Natural killer cell (primary cell): ENCODE data around the gene CEACAM3. TPM values are rescaled to one million over a fixed set of nuclear protein-coding genes. Genes with fewer than 3 reads are reported as not detected.

ENCODE experiments used
- ATAC-seq, 3 donors: fragments of 150-1000 bp in 2 of 3; fragments of 200-7000 bp in 1 of 3; cut with Tn5 transposase; 1 replicate in 1 of 3; 2 replicates in 2 of 3; pipeline ENCODE4 v1.10.0; 2021; ENCODE audit warnings: mild to moderate bottlenecking in 2 of 3, moderate library complexity in 2 of 3
- DNase-seq, 2 donors: peaks; one replicate each; pipeline versions ENCODE4 v3.0.0 to v3.0.0-alpha.2; 2013 to 2021; ENCODE audit warnings: mixed read lengths in 1 of 2
- H3K27ac ChIP-seq: one replicate; pipeline ENCODE4 v1.5.1; 2013; ENCODE audit warnings: mild to moderate bottlenecking, low read length
- H3K27me3 ChIP-seq: one replicate; pipeline ENCODE4 v1.6.1; 2013; ENCODE audit warnings: low read length; ENCODE audit not compliant: control insufficient read depth, insufficient read depth
- H3K36me3 ChIP-seq: one replicate; pipeline ENCODE4 v1.6.1; 2013; ENCODE audit warnings: low read length; ENCODE audit not compliant: control insufficient read depth, insufficient read depth
- H3K4me1 ChIP-seq: one replicate; pipeline ENCODE4 v1.6.1; 2013; ENCODE audit warnings: low read length; ENCODE audit not compliant: control insufficient read depth, insufficient read depth
- H3K4me3 ChIP-seq: one replicate; pipeline ENCODE4 v1.5.1; 2013; ENCODE audit warnings: low read length
- H3K9me3 ChIP-seq: one replicate; pipeline ENCODE4 v1.6.1; 2013; ENCODE audit warnings: low read length; ENCODE audit not compliant: control insufficient read depth, insufficient read depth
- H3K27ac Mint-ChIP-seq, 2 donors: one replicate each; pipeline ENCODE4 v1.8.0; 2022; ENCODE audit warnings: mild to moderate bottlenecking in 2 of 2, mixed read lengths in 2 of 2, moderate library complexity in 1 of 2
- H3K27me3 Mint-ChIP-seq, 2 donors: one replicate each; pipeline ENCODE4 v1.8.0; 2022; ENCODE audit warnings: low read depth in 2 of 2, mixed read lengths in 2 of 2
- H3K36me3 Mint-ChIP-seq: one replicate; pipeline ENCODE4 v1.8.0; 2022; ENCODE audit warnings: mixed read lengths
- H3K4me1 Mint-ChIP-seq, 2 donors: one replicate each; pipeline ENCODE4 v1.8.0; 2022; ENCODE audit warnings: mixed read lengths in 2 of 2
- H3K4me3 Mint-ChIP-seq: one replicate; pipeline ENCODE4 v1.8.0; 2022; ENCODE audit warnings: mild to moderate bottlenecking, moderate library complexity, mixed read lengths
- H3K9me3 Mint-ChIP-seq, 2 donors: one replicate each; pipeline ENCODE4 v1.8.0; 2022; ENCODE audit warnings: mixed read lengths in 2 of 2
- WGBS: methylation state at CpG from one replicate; pipeline ENCODE4 v1.1.7; 2013; ENCODE audit warnings: missing lambda C conversion rate; ENCODE audit not compliant: insufficient coverage; 5-methylcytosine and 5-hydroxymethylcytosine counted together
- intact Hi-C: fragments of 100-400 bp; cut with micrococcal nuclease; formaldehyde crosslinking; loops from one replicate; pipeline ENCODE4 v1.14.2; 2022
- total RNA-seq, 4 donors: library from RNA; stranded (reverse); fragments of 120-200 nt in 1 of 4; gene quantifications; one replicate each; pipeline versions ENCODE4 v1.2.3 to v1.2.4, GENCODE V29; 2013 to 2022
- TF ChIP-seq, protein P1 (sequence below): fragments of 200-600 bp; IDR thresholded peaks from one replicate; pipeline ENCODE4 v1.8.0; 2022; ENCODE audit warnings: antibody characterized with exemption

CEACAM3 gene
- total RNA-seq, 3 donors from 2014 or later (not counting 1 experiment from before 2014, with no cell fraction given): 1.3 to 1.7 TPM; not detected in 1

DNA sequence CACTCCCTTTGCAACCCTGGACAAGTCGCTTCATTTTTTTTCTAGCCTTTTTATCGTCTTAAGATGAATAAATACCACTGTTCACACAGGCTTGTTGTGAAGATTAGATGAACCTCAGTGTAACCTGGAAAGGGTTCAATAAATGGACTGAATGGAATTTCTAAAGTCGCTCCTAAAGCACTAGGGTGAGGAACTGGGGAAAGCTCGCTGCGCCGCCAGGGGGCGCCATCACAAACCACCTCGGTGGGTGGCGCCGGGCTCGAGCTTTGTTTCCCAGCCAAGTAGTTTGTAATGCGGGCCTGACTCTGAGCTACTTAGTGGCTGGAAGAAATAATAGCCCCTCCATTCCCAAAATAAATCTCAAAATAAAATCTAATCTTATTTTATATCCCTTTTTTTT, 43.2 kb upstream of the CEACAM3 start:
- Histone ChIP-seq H3K27me3 (peaks cover 2% of the 10 kb centered on the region), H3K9me3 (no peaks in the 10 kb centered on the region), H3K27ac (no peak overlapping the region), H3K36me3 (no peaks in the 10 kb centered on the region), H3K4me3 (no peak overlapping the region), H3K4me1 (no peaks in the 10 kb centered on the region)
- H3K27me3 Mint-ChIP-seq: peaks cover 21 to 45% of the 10 kb centered on the region in 2 donors
- peaks cover 5 to 7% of the 10 kb centered on the region in 2 donors for H3K4me1 Mint-ChIP-seq
- ATAC-seq: peak in 2 of 3 donors; percentile 40 to 60
- TF ChIP-seq, protein P1, sequence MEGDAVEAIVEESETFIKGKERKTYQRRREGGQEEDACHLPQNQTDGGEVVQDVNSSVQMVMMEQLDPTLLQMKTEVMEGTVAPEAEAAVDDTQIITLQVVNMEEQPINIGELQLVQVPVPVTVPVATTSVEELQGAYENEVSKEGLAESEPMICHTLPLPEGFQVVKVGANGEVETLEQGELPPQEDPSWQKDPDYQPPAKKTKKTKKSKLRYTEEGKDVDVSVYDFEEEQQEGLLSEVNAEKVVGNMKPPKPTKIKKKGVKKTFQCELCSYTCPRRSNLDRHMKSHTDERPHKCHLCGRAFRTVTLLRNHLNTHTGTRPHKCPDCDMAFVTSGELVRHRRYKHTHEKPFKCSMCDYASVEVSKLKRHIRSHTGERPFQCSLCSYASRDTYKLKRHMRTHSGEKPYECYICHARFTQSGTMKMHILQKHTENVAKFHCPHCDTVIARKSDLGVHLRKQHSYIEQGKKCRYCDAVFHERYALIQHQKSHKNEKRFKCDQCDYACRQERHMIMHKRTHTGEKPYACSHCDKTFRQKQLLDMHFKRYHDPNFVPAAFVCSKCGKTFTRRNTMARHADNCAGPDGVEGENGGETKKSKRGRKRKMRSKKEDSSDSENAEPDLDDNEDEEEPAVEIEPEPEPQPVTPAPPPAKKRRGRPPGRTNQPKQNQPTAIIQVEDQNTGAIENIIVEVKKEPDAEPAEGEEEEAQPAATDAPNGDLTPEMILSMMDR: peak; percentile 68
- H3K9me3 Mint-ChIP-seq: no peaks in the 10 kb centered on the region
- no peak overlapping the region for H3K4me3 Mint-ChIP-seq
- peak; percentile 55 to 86 for DNase-seq
- intact Hi-C loops: loop anchor here (1.0 kb wide), 1 partner anchor 32 kb away; no protein-coding TSS in a partner anchor
- WGBS: 12% methylated on average over 11 of the region's 12 CpGs
- H3K36me3 Mint-ChIP-seq: no peaks in the 10 kb centered on the region
- H3K27ac Mint-ChIP-seq: no peak overlapping the region

DNA sequence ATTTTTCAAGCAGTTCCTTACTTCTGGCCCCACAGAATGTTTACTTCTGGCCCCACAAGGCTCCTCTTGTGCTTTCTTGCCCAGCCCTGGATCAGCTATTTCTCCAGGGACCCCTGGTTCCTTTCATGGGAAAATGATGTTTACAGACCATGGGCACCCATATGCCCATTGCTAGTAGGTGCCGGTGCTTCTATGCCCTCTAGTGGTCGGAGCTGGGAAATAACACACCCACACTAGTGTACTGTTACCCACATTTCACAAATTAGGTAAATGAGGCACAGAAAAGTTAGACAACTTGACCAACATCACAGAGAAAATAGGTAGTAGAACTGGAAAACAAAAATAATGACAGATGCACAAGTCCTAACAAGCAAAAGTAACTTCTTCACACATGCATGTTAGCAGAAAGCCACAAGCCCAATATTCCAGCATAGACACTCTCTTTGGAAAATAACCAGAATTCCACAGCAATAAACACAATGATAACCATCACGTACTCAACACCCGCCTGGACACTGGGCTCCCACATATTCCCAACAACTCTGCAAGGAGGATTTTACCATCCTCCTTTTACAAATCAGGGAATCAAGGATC, 42.4 kb upstream of the CEACAM3 start:
- 60% methylated on average over 2 of the region's 4 CpGs for WGBS
- intact Hi-C loops: loop anchor here (1.0 kb wide), 1 partner anchor 31 kb away; no protein-coding TSS in a partner anchor
- no peaks in the 10 kb centered on the region for H3K9me3 ChIP-seq
- peak; percentile 87 to 95 (median 91) for ATAC-seq
- TF ChIP-seq, protein P1: peak; percentile 70
- H3K27me3 ChIP-seq: peaks cover 2% of the 10 kb centered on the region
- H3K27me3 Mint-ChIP-seq: peaks cover 26 to 37% of the 10 kb centered on the region in 2 donors
- H3K36me3 ChIP-seq: no peaks in the 10 kb centered on the region
- DNase-seq: peak; percentile 48 to 84
- H3K9me3 Mint-ChIP-seq: no peaks in the 10 kb centered on the region
- H3K4me1 ChIP-seq: no peaks in the 10 kb centered on the region
- H3K4me1 Mint-ChIP-seq: peaks cover 5 to 7% of the 10 kb centered on the region in 2 donors
- H3K36me3 Mint-ChIP-seq: no peaks in the 10 kb centered on the region
- H3K4me3 Mint-ChIP-seq: no peak overlapping the region
- no peak overlapping the region for H3K4me3 ChIP-seq
- H3K27ac Mint-ChIP-seq: no peak overlapping the region
- H3K27ac ChIP-seq: no peak overlapping the region

DNA sequence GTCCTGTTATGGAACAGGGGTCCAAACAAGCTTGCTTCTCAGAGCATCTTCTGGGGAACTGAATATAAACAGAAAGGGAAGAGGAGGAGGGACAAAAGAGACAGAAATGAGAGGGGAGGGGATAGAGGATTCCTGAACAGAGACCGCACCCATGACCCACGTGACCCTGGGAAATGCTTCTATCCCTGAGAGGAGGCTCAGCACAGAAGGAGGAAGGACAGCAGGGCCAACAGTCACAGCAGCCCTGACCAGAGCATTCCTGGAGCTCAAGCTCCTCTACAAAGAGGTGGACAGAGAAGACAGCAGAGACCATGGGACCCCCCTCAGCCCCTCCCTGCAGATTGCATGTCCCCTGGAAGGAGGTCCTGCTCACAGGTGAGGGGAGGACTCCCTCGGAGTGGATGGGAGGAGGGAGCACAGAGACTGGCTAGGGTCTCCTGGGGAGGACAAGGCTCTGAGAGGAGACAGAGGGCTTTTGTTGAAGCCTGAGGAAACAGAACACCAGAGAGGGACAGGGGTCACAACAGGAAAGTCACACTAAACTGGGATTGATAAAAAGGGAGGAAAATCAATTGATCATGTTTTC, 41.0 kb upstream of the CEACAM3 start, which contains the start of gene CEACAM6:
CEACAM6 (plus strand) TSS at position 203 of the 586 bp plus-strand sequence; CDS start at position 312, 109 bp downstream.
- H3K9me3 Mint-ChIP-seq: no peaks in the 10 kb centered on the region
- H3K4me1 Mint-ChIP-seq: peaks cover 5 to 7% of the 10 kb centered on the region in 2 donors
- WGBS: 83% methylated on average over 3 of the region's 3 CpGs
- no peak within 1 kb of the TSS for H3K4me3 Mint-ChIP-seq
- peaks cover 37 to 48% of the 10 kb centered on the region in 2 donors for H3K27me3 Mint-ChIP-seq
- H3K4me3 ChIP-seq: no peak within 1 kb of the TSS
- H3K27me3 ChIP-seq: peaks cover 2% of the 10 kb centered on the region
- no peak within 1 kb of the TSS for H3K27ac Mint-ChIP-seq
- no peak within 1 kb of the TSS for H3K27ac ChIP-seq
- H3K36me3 ChIP-seq: no peaks in the 10 kb centered on the region
- H3K4me1 ChIP-seq: no peaks in the 10 kb centered on the region
- H3K9me3 ChIP-seq: no peaks in the 10 kb centered on the region
- TF ChIP-seq, protein P1: no peak
- no peak for ATAC-seq
- no peaks in the 10 kb centered on the region for H3K36me3 Mint-ChIP-seq
- no peak for DNase-seq
- intact Hi-C loops: no loop called here
